KMS-11 (cell line): ENCODE measurements around the gene BBX.

Source experiments
- H2AFZ ChIP-seq: fragments of 200-600 bp; sonication (generic); 2 replicates; pipeline ENCODE4 v1.6.1; 2016; ENCODE audit warnings: antibody characterized with exemption, mixed run types, low read depth
- H3K27ac ChIP-seq: fragments of 200-600 bp; sonication (generic); 2 replicates; pipeline ENCODE4 v1.6.1; 2016; ENCODE audit warnings: mild to moderate bottlenecking, mixed run types
- H3K27me3 ChIP-seq: fragments of 200-600 bp; sonication (generic); 2 replicates; pipeline ENCODE4 v1.6.1; 2017; ENCODE audit warnings: mild to moderate bottlenecking, low read depth, mixed run types, moderate library complexity; ENCODE audit not compliant: insufficient read depth
- H3K36me3 ChIP-seq: fragments of 200-600 bp; sonication (generic); 2 replicates; pipeline ENCODE4 v1.6.1; 2017; ENCODE audit warnings: mild to moderate bottlenecking, mixed run types; ENCODE audit not compliant: insufficient read depth
- H3K4me1 ChIP-seq: fragments of 200-600 bp; sonication (generic); 2 replicates; pipeline ENCODE4 v1.6.1; 2016; ENCODE audit warnings: mild to moderate bottlenecking, low read depth, mixed run types; ENCODE audit not compliant: poor library complexity, severe bottlenecking
- H3K4me2 ChIP-seq: fragments of 200-600 bp; sonication (generic); 2 replicates; pipeline ENCODE4 v1.7.0; 2016; ENCODE audit warnings: mild to moderate bottlenecking, mixed run types
- H3K4me3 ChIP-seq: fragments of 200-600 bp; sonication (generic); IDR thresholded peaks from 2 replicates; pipeline ENCODE4 v1.6.1; 2017; ENCODE audit warnings: low read depth, low read length, mixed read lengths; ENCODE audit not compliant: insufficient read depth
- H3K79me2 ChIP-seq: fragments of 200-600 bp; sonication (generic); 2 replicates; pipeline ENCODE4 v1.6.1; 2016; ENCODE audit warnings: low read depth, mixed run types; ENCODE audit not compliant: insufficient read depth
- H3K9ac ChIP-seq: fragments of 200-600 bp; sonication (generic); 2 replicates; pipeline ENCODE4 v1.6.1; 2016; ENCODE audit warnings: mild to moderate bottlenecking, mixed run types
- H4K20me1 ChIP-seq: fragments of 200-600 bp; sonication (generic); 2 replicates; pipeline ENCODE4 v1.6.1; 2016; ENCODE audit warnings: mild to moderate bottlenecking, mixed run types; ENCODE audit not compliant: insufficient read depth
- CTCF ChIP-seq: fragments of 200-600 bp; sonication (generic); conservative IDR thresholded peaks from 2 replicates; pipeline ENCODE4 v1.6.1; 2017; ENCODE audit warnings: low read depth, mild to moderate bottlenecking, antibody characterized with exemption, low read length, moderate library complexity, mixed read lengths

Gene BBX

GRCh38 chr3:107683447-107683846, 160.7 kb downstream of the BBX start:
- H3K27me3 ChIP-seq, result no peaks in the 10 kb centered on the region
- H3K9ac ChIP-seq, result no peak overlapping the region
- no peak overlapping the region for H3K4me3 ChIP-seq
- H3K36me3 ChIP-seq, result no peaks in the 10 kb centered on the region
- H3K79me2 ChIP-seq, result no peaks in the 10 kb centered on the region; the same call in 1 of the 2 replicates
- no peak overlapping the region for H2AFZ ChIP-seq
- no peak for TF ChIP-seq CTCF
- H4K20me1 ChIP-seq, result no peaks in the 10 kb centered on the region
- H3K27ac ChIP-seq, result no peak overlapping the region
- H3K4me1 ChIP-seq, result peaks cover 20% of the 10 kb centered on the region
- no peak overlapping the region for H3K4me2 ChIP-seq

- Histone ChIP-seq H3K27ac (no peak overlapping the region), H3K36me3 (no peaks in the 10 kb centered on the region), H3K9ac (no peak overlapping the region), H3K4me2 (no peak overlapping the region), H3K79me2 (no peaks in the 10 kb centered on the region), H3K27me3 (no peaks in the 10 kb centered on the region), H3K4me3 (no peak overlapping the region), H3K4me1 (peaks cover 20% of the 10 kb centered on the region), H4K20me1 (no peaks in the 10 kb centered on the region), H2AFZ (no peak overlapping the region)
- TF ChIP-seq CTCF, result no peak
Measured at GRCh38 chr3:107684431-107684925, 161.7 kb downstream of the BBX start.

GRCh38 chr3:107685383-107685782, 162.6 kb downstream of the BBX start:
- H3K36me3 ChIP-seq, result no peaks in the 10 kb centered on the region
- no peak overlapping the region for H3K9ac ChIP-seq
- no peaks in the 10 kb centered on the region for H3K79me2 ChIP-seq
- no peak overlapping the region for H3K4me3 ChIP-seq
- H2AFZ ChIP-seq, result no peak overlapping the region
- no peak overlapping the region for H3K4me2 ChIP-seq
- TF ChIP-seq CTCF, result no peak
- no peaks in the 10 kb centered on the region for H4K20me1 ChIP-seq
- H3K27me3 ChIP-seq, result no peaks in the 10 kb centered on the region
- H3K4me1 ChIP-seq, result peaks cover 12% of the 10 kb centered on the region
- no peak overlapping the region for H3K27ac ChIP-seq

GRCh38 chr3:107687056-107687581, 164.4 kb downstream of the BBX start:
- Histone ChIP-seq H4K20me1 (no peaks in the 10 kb centered on the region), H3K27me3 (no peaks in the 10 kb centered on the region), H3K4me2 (no peak overlapping the region), H3K4me1 (no peaks in the 10 kb centered on the region), H2AFZ (no peak overlapping the region), H3K9ac (no peak overlapping the region), H3K79me2 (no peaks in the 10 kb centered on the region), H3K36me3 (no peaks in the 10 kb centered on the region), H3K27ac (no peak overlapping the region), H3K4me3 (no peak overlapping the region)
- TF ChIP-seq CTCF, result no peak
